HG02678 (cell line): ENCODE results near the gene NAPB.
A peak's percentile ranks its signal among the peaks of the same experiment; 100 is the strongest.

Experiments used
- ATAC-seq: cut with Tn5 transposase; IDR thresholded peaks from one replicate; pipeline ENCODE4 v1.9.1; 2021; ENCODE audit warnings: mild to moderate bottlenecking, moderate library complexity; ENCODE audit not compliant: unreplicated experiment

The NAPB gene

GRCh38 chr20:23438661-23439060, 17.4 kb upstream of the NAPB start:
- no peak for ATAC-seq

- ATAC-seq: no peak
These were observed 16.0 kb upstream of the NAPB start for GRCh38 chr20:23437126-23437899.

GRCh38 chr20:23436681-23437080, 15.4 kb upstream of the NAPB start:
- ATAC-seq: no peak

DNA sequence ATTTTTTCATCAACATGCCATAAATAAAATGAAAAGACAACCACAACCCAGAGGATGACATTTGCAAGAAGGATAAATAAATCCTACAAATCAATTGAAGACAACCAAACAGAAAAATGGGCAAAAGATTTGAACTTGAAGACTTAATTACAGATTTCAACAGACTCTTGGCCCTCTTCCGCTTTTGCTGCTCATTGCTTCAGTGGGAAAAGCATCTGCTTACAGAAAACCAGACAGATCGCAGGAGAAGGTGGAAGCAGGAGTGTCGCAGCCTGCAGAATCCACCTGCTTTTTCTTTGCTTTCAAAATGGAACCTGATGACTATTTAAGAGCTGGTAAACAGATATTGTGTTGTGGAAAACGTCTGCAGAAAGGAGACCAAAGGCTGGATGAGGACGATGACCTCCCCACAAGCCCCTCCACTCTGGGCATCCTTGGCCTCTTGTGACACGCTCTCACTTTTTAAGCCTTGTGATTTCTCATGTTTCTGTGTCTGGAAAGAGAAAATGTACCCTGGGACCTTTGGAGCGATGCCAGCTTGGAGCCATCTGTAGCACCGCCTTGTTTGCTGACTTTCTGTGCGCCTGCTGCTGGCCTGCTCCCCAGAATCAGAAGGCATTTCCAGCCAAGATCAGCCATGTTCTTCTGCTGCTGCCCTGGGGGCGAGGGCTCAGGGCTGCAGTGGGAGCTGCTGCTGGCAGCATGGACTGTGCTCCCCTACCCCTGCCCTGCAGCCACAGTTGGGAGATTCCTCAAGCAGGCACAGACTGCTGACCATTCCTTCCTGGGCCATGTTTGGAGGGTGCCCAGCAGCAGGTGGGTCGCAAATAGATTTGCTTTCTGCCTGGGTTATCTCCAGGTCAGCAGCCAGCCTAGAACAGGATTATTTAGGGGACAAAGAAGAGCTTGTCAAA, 14.6 kb upstream of the NAPB start:
- no peak for ATAC-seq

DNA sequence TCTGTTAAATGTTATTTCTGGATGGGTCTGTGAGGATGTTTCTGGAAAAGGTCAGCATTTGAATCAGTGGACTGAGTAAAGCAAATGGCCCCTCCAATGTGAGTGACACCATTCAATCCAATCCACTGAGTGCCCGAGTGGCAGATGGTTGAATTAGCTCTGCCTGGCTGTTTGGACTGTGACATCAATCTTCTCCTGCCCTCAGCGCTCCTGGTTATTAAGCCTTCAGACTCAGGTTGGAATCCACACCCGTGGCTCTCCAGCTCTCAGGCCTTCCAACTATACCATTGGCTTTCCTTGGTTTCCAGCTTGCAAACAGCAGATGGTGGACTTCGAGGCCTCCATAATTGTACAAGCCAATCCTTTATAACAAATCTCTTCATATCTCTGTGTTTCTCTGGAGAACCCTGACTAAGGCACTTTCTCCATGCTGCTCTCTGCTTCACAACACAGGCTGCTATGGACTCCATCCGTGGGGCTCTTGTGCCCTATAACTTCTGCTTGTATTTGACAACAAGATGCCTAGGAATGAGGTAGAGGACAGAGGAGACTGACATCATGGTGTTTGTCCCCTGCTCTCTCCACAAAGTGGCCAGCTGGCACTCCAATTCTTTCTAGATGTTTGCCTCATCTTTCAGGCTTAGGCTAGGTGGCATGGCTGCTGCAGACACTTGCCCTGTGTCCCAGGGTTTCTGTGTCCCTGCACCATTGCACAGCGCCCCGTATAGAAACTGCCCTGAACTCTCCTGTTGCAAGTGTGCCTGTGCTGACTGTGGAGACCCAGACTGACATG, 13.4 kb upstream of the NAPB start:
- ATAC-seq: no peak

DNA sequence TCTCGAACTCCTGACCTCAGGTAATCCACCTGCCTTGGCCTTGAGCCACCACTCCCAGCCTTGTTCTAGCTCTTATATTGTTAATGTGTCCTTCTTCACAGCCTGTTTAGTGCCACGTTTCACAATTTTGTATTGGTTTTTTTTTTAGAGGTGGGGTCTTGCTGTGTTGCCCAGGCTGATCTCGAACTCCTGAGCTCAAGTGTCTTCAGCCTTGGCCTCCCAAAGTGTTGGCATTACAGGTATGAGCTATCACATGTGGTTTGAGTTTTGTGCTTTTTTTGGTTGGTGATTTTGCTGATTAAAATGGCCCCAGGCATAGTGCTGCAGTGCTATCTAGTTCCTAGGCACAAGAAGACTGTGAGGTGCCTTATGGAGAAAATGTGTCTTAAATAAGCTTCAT, 12.3 kb upstream of the NAPB start:
- no peak for ATAC-seq

- ATAC-seq: no peak
These were observed 3.8 kb upstream of the NAPB start for GRCh38 chr20:23425129-23425528.

- peak; percentile 30 for ATAC-seq
These were observed 1.0 kb downstream of the NAPB start for GRCh38 chr20:23419995-23420901.

DNA sequence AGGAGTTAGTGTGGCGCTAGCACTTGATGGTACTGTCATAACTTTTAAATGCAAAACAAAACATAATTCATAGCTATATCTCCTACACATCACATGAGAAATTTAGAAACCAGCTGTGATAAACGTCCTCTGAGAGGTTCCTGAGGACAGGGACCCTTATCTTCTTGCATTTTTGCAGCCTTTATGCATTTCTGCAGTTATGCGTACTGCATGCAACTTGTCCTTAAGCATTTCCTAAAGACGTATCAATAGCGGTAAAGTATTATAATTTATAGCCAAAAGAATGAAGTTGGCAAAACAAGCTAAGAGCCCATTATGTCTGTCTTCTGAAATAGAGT, 1.7 kb downstream of the NAPB start:
- no peak for ATAC-seq

DNA sequence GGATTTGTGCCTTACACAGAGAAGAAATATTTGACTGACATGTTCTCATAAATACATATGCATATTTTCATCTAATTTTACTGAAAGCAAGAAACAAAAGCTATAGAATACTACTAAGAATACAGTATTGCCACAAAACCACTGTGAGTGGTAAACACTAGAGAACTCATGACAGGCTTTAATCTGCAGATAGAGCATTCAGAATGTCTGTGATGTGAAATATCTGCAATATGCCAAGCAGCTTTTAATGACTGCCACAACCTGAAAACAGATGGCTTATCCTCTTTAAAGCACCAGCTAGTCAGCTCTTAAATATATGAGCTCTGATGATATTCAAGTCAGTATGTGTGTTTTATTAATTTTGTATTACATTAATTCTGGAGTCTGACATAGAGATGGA, 3.4 kb downstream of the NAPB start:
- ATAC-seq: no peak

- no peak for ATAC-seq
These were observed 5.2 kb downstream of the NAPB start for GRCh38 chr20:23415959-23416583.

DNA sequence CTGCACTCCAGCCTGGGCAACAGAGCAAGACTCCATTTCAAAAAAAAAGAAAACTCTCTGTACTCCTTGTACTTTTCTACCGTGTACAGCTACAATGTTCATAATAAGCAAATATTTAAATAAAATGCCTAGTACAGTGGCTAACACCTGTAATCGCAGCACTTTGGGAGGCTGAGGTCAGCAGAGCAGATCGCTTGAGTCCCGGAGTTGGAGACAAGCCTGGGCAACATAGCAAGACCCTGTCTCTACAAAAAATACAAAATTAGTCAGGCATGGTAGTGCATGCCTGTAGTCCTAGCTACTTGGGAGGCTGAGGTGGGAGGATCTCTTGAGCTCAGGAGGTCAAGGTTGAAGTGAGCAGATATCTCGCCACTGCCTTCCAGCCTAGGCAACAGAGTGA, 5.7 kb downstream of the NAPB start:
- no peak for ATAC-seq

- no peak for ATAC-seq
These were observed 6.6 kb downstream of the NAPB start for GRCh38 chr20:23414526-23415188.

GRCh38 chr20:23413862-23414422, 7.3 kb downstream of the NAPB start:
- no peak for ATAC-seq

- ATAC-seq: no peak
These were observed 9.3 kb downstream of the NAPB start for GRCh38 chr20:23412026-23412425.

GRCh38 chr20:23410916-23411695, 10.2 kb downstream of the NAPB start:
- ATAC-seq: no peak

DNA sequence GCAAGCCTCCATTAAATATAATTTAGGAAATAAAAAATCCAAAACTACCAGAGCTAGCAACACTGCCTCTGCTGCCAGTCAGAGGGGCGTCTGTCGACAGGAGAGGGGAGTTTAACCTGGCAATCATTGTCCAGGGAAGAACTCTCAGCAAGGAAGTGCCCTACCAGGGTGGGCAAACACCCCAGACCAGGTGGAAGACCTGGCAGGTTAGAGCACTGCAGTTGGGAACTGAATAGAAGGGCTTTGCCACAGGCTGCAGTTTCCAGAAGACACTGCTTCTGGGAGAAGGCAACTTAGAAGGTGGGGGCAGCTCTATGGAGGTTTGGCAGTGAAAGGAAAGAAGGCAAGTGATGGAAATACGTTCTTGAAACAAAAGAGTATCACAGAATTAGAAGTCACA, 11.5 kb downstream of the NAPB start:
- no peak for ATAC-seq

- no peak for ATAC-seq
These were observed 12.3 kb downstream of the NAPB start for GRCh38 chr20:23408957-23409356.
